HCT116 (cell line): ENCODE results near the gene PBX1.

ENCODE experiments used
- CEBPB ChIP-seq: IDR thresholded peaks from 2 replicates; pipeline ENCODE4 v1.6.1; 2012; ENCODE audit warnings: low read depth
- EGR1 ChIP-seq: IDR thresholded peaks from 2 replicates; pipeline ENCODE4 v1.6.1; 2012; ENCODE audit warnings: low read depth
- TCF7L2 ChIP-seq: IDR thresholded peaks from 2 replicates; pipeline ENCODE4 v1.7.0; 2011; ENCODE audit warnings: borderline replicate concordance, inconsistent platforms; ENCODE audit not compliant: insufficient read depth, insufficient read length; ENCODE audit errors: extremely low read depth
- ZNF274 ChIP-seq: fragments of 200-500 bp; sonication (Bioruptor generic); IDR thresholded peaks from 2 replicates; pipeline ENCODE4 v1.6.1; 2014; ENCODE audit warnings: mild to moderate bottlenecking, low read depth, low read length, inconsistent platforms
- TF ChIP-seq, protein P1 (sequence below), 3 experiments: fragments of 200-600 bp in 1 of 3; sonication (generic) in 1 of 3; IDR thresholded peaks in 2 of 3; conservative IDR thresholded peaks in 1 of 3; 2 replicates each; pipeline ENCODE4 v1.5.1; 2012 to 2017; ENCODE audit warnings: low read depth in 2 of 3, low read length in 2 of 3, antibody characterized with exemption in 1 of 3, borderline replicate concordance in 1 of 3, control low read depth in 1 of 3, mild to moderate bottlenecking in 1 of 3, mixed read lengths in 1 of 3, mixed run types in 1 of 3, moderate library complexity in 1 of 3; ENCODE audit not compliant: insufficient read depth in 1 of 3

DNA sequence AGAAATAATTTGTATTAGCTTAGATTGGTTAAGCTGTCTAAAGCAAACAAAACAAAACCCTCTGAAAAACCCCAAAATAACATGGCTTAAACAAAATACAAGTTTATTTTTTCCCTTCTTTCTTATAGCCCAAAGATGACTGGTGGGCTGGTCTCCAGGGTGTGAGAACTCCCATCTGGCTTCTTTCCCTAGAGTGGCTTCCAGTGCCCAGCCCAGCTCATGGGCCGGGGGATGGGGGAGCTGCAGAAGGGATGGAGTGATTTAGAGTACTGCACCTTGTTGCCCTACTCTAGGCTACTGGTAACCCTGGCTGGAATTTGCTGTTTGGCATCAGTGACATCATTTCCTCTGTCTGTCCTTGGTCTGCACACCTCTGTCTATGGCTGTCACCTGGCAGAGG, 223.0 kb downstream of the PBX1 start:
- no peak for TF ChIP-seq CEBPB
- TF ChIP-seq, protein P1, sequence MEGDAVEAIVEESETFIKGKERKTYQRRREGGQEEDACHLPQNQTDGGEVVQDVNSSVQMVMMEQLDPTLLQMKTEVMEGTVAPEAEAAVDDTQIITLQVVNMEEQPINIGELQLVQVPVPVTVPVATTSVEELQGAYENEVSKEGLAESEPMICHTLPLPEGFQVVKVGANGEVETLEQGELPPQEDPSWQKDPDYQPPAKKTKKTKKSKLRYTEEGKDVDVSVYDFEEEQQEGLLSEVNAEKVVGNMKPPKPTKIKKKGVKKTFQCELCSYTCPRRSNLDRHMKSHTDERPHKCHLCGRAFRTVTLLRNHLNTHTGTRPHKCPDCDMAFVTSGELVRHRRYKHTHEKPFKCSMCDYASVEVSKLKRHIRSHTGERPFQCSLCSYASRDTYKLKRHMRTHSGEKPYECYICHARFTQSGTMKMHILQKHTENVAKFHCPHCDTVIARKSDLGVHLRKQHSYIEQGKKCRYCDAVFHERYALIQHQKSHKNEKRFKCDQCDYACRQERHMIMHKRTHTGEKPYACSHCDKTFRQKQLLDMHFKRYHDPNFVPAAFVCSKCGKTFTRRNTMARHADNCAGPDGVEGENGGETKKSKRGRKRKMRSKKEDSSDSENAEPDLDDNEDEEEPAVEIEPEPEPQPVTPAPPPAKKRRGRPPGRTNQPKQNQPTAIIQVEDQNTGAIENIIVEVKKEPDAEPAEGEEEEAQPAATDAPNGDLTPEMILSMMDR (IDR thresholded peaks at IDR 0.05 in 2 of 3, conservative IDR thresholded peaks at IDR 0.05 in 1 of 3; ENCODE audit: borderline replicate concordance in 1 of 3, insufficient read depth in 1 of 3, low read depth in 2 of 3, low read length in 2 of 3), result no peak
- TF ChIP-seq TCF7L2, result no peak
- no peak for TF ChIP-seq EGR1
- no peak for TF ChIP-seq ZNF274
